Measurements from ENCODE around the gene LAPTM5. TPM values are rescaled to one million over a fixed set of nuclear protein-coding genes. Genes with fewer than 3 reads are reported as not detected.

Gene LAPTM5
- total and polyA plus RNA-seq, 2 donors (not counting 3 experiments of a cell fraction or from before 2014, with no cell fraction given): 83.4 to 95.2 TPM

GRCh38 chr1:30724175-30724574 is 33.4 kb downstream of the LAPTM5 start:
- TF ChIP-seq CTCF (IDR thresholded peaks at IDR 0.05; ENCODE audit: extremely low read depth in 1 of 2, insufficient read depth in 1 of 2, low read depth in 1 of 2, low read length in 2 of 2) (peak; percentile 24), POLR2AphosphoS5 (IDR thresholded peaks at IDR 0.05; ENCODE audit: insufficient read depth, low read depth, low read length) (no peak)
- no peaks in the 10 kb centered on the region for H3K36me3 ChIP-seq (ENCODE audit: control insufficient read depth in 2 of 2, extremely low read depth in 1 of 2, insufficient read depth in 2 of 2, low read length in 2 of 2)
- H2AFZ ChIP-seq (ENCODE audit: low read depth, low read length): no peak overlapping the region
- intact Hi-C loops (cut with micrococcal nuclease): no loop called here
- dilution Hi-C loops (cut with MboI; ENCODE audit: extremely low pct_ligation_motif_present, low sequenced_read_pairs): no loop called here
- BruUV-seq (replicated peaks): no TSS peak
- no peaks in the 10 kb centered on the region for H3K27me3 ChIP-seq (ENCODE audit: control insufficient read depth in 2 of 2, insufficient read depth in 2 of 2, low read length in 2 of 2)
- no peaks in the 10 kb centered on the region for H3K4me1 ChIP-seq (ENCODE audit: control insufficient read depth, extremely low read depth, insufficient read depth, low read length)
- H3K4me3 ChIP-seq (replicated peaks in 1 of 3; ENCODE audit: insufficient read depth in 1 of 3, low read depth in 1 of 3, low read length in 3 of 3): no peak overlapping the region
- POLR2A ChIA-PET: no interaction called here
- H3K9ac ChIP-seq (replicated peaks; ENCODE audit: extremely low read depth, insufficient read depth, low read length): no peak overlapping the region
- H3K4me2 ChIP-seq (ENCODE audit: insufficient read depth, low read length): no peak overlapping the region
- CTCF ChIA-PET: interaction anchor here (1.2 to 9.0 kb wide), 3 partner anchors 9 to 58 kb away, joined by 3 to 726 read pairs (median 4); no protein-coding TSS in a partner anchor
- no peak overlapping the region for H3K27ac ChIP-seq (ENCODE audit: insufficient read depth, low read depth, low read length)
- FAIRE-seq: no peak
- H3K9me3 ChIP-seq (replicated peaks; ENCODE audit: control insufficient read depth, insufficient read depth, low read length): no peaks in the 10 kb centered on the region
- H3K9me1 ChIP-seq (replicated peaks; ENCODE audit: control insufficient read depth, extremely low read depth, insufficient read depth, low read length): no peaks in the 10 kb centered on the region
- no peaks in the 10 kb centered on the region for H3K79me2 ChIP-seq (ENCODE audit: control insufficient read depth, insufficient read depth, low read length)
- no peak for DNase-seq (ENCODE audit: low read depth, low spot score)
- H4K20me1 ChIP-seq (replicated peaks; ENCODE audit: control insufficient read depth, extremely low read depth, insufficient read depth, low read length): no peaks in the 10 kb centered on the region

DNA sequence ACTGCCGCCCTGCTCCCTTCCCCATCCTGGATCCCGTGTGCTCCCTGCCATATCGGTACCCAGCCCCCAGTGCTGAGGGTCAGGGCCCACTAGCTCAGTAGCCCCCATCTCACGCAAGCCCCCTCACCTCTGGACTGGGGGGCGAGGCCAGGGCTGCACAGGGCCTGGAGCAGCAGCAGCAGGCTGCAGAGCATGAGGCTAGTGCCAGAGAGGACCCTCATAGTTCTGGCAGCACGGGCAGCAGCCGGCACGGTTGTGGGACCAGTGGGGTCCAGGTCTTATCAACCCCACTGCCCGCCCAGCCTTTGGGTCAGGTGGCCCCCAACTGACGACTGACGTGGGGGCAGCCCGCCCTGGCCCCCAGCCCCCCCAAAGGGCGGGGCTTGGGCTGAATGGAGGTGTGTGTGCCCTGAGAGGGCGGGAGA is 34.2 kb downstream of the LAPTM5 start, which contains the start of gene MATN1:
MATN1 (minus strand) TSS at position 255 of the 425 bp plus-strand sequence; CDS start at position 221, 34 bp downstream.
- intact Hi-C loops (cut with micrococcal nuclease) (no loop called here), dilution Hi-C loops (cut with MboI; ENCODE audit: extremely low pct_ligation_motif_present, low sequenced_read_pairs) (no loop called here)
- Histone ChIP-seq H3K4me2 (ENCODE audit: insufficient read depth, low read length) (no peak within 1 kb of the TSS), H4K20me1 (replicated peaks; ENCODE audit: control insufficient read depth, extremely low read depth, insufficient read depth, low read length) (no peaks in the 10 kb centered on the region), H2AFZ (ENCODE audit: low read depth, low read length) (no peak within 1 kb of the TSS), H3K36me3 (ENCODE audit: control insufficient read depth in 2 of 2, extremely low read depth in 1 of 2, insufficient read depth in 2 of 2, low read length in 2 of 2) (no peaks in the 10 kb centered on the region), H3K27ac (ENCODE audit: insufficient read depth, low read depth, low read length) (no peak within 1 kb of the TSS), H3K27me3 (ENCODE audit: control insufficient read depth in 2 of 2, insufficient read depth in 2 of 2, low read length in 2 of 2) (no peaks in the 10 kb centered on the region), H3K79me2 (ENCODE audit: control insufficient read depth, insufficient read depth, low read length) (no peaks in the 10 kb centered on the region), H3K4me3 (replicated peaks in 1 of 3; ENCODE audit: insufficient read depth in 1 of 3, low read depth in 1 of 3, low read length in 3 of 3) (no peak within 1 kb of the TSS), H3K9me1 (replicated peaks; ENCODE audit: control insufficient read depth, extremely low read depth, insufficient read depth, low read length) (no peaks in the 10 kb centered on the region), H3K4me1 (ENCODE audit: control insufficient read depth, extremely low read depth, insufficient read depth, low read length) (peaks cover 5% of the 10 kb centered on the region), H3K9me3 (replicated peaks; ENCODE audit: control insufficient read depth, insufficient read depth, low read length) (no peaks in the 10 kb centered on the region), H3K9ac (replicated peaks; ENCODE audit: extremely low read depth, insufficient read depth, low read length) (no peak within 1 kb of the TSS)
- FAIRE-seq (no peak), DNase-seq (ENCODE audit: low read depth, low spot score) (no peak)
- TF ChIP-seq EZH2 (IDR thresholded peaks at IDR 0.05; ENCODE audit: borderline replicate concordance, low read depth, low read length, severe bottlenecking) (no peak), MYC (IDR thresholded peaks at IDR 0.05; ENCODE audit: low read depth, low read length) (no peak), FOS (IDR thresholded peaks at IDR 0.05; ENCODE audit: borderline replicate concordance, insufficient read depth, low read length) (no peak), GATA2 (IDR thresholded peaks at IDR 0.05; ENCODE audit: insufficient read depth, insufficient read length, low read depth, low read length) (no peak), POLR2A (IDR thresholded peaks at IDR 0.05; ENCODE audit: low read depth, low read length) (no peak), POLR2AphosphoS5 (IDR thresholded peaks at IDR 0.05; ENCODE audit: insufficient read depth, low read depth, low read length) (no peak), CTCF (IDR thresholded peaks at IDR 0.05; ENCODE audit: extremely low read depth in 1 of 2, insufficient read depth in 1 of 2, low read depth in 1 of 2, low read length in 2 of 2) (no peak), JUN (IDR thresholded peaks at IDR 0.05; ENCODE audit: borderline replicate concordance, insufficient read depth, insufficient read length, low read depth) (no peak), MAX (IDR thresholded peaks at IDR 0.05; ENCODE audit: insufficient read depth, insufficient read length) (no peak)
- no TSS peak for BruUV-seq (replicated peaks)
- ChIA-PET CTCF (interaction anchor here (1.6 to 9.0 kb wide), 2 partner anchors 10 to 58 kb away, joined by 4 to 726 read pairs; no protein-coding TSS in a partner anchor), POLR2A (no interaction called here)
